GM23338 (cell line): Measurements from ENCODE around the gene FRAS1. TPM values are rescaled to one million over a fixed set of nuclear protein-coding genes. Genes with fewer than 3 reads are reported as not detected.

Experiments
- ATAC-seq: fragments of 200-7000 bp; cut with Tn5 transposase; 3 replicates; pipeline ENCODE4 v1.9.1; 2020
- DNase-seq: peaks from one replicate; pipeline ENCODE4 v3.0.0-alpha.2; 2015; ENCODE audit warnings: low spot score
- H2AFZ ChIP-seq: fragments of 200-600 bp; sonication (generic); 2 replicates; pipeline ENCODE4 v1.8.0; 2016; ENCODE audit warnings: antibody characterized with exemption, mild to moderate bottlenecking, moderate library complexity
- H3F3A ChIP-seq: fragments of 200-600 bp; sonication (generic); replicated peaks from 2 replicates; pipeline ENCODE4 v1.8.0; 2017; ENCODE audit warnings: antibody characterized with exemption, mixed run types, low read depth
- H3K27ac ChIP-seq: fragments of 200-600 bp; sonication (generic); 2 replicates; pipeline ENCODE4 v1.6.1; 2016; ENCODE audit warnings: low read depth
- H3K27me3 ChIP-seq: fragments of 200-600 bp; sonication (generic); 2 replicates; pipeline ENCODE4 v1.8.0; 2016; ENCODE audit warnings: mild to moderate bottlenecking, mixed run types, moderate library complexity; ENCODE audit not compliant: insufficient read depth
- H3K36me3 ChIP-seq: fragments of 200-600 bp; sonication (generic); 2 replicates; pipeline ENCODE4 v1.8.0; 2016; ENCODE audit warnings: mild to moderate bottlenecking; ENCODE audit not compliant: insufficient read depth
- H3K4me1 ChIP-seq: fragments of 200-600 bp; sonication (generic); 2 replicates; pipeline ENCODE4 v1.8.0; 2016; ENCODE audit warnings: mild to moderate bottlenecking, moderate library complexity; ENCODE audit not compliant: insufficient read depth
- H3K4me2 ChIP-seq: fragments of 200-600 bp; sonication (generic); 2 replicates; pipeline ENCODE4 v1.7.1; 2017; ENCODE audit warnings: mixed run types
- H3K4me3 ChIP-seq: fragments of 200-600 bp; sonication (generic); 2 replicates; pipeline ENCODE4 v1.6.1; 2016; ENCODE audit warnings: mixed run types
- H3K79me2 ChIP-seq: fragments of 200-600 bp; sonication (generic); replicated peaks from 2 replicates; pipeline ENCODE4 v1.8.0; 2017; ENCODE audit warnings: mild to moderate bottlenecking; ENCODE audit not compliant: insufficient read depth
- H3K9me2 ChIP-seq: fragments of 200-600 bp; sonication (generic); 2 replicates; pipeline ENCODE4 v1.8.0; 2017; ENCODE audit not compliant: insufficient read depth
- H4K20me1 ChIP-seq: fragments of 200-600 bp; sonication (generic); replicated peaks from 2 replicates; pipeline ENCODE4 v1.8.0; 2017; ENCODE audit warnings: mild to moderate bottlenecking; ENCODE audit not compliant: insufficient read depth
- H3K27ac Mint-ChIP-seq: 2 replicates; pipeline ENCODE4 v1.8.0; 2020; ENCODE audit warnings: inconsistent platforms, mild to moderate bottlenecking, moderate library complexity, mixed read lengths
- H3K27me3 Mint-ChIP-seq: 3 replicates; pipeline ENCODE4 v1.8.0; 2022; ENCODE audit warnings: low read depth, mild to moderate bottlenecking, moderate library complexity, mixed read lengths, inconsistent platforms; ENCODE audit not compliant: insufficient read depth, poor library complexity
- H3K36me3 Mint-ChIP-seq: 3 replicates; pipeline ENCODE4 v1.8.0; 2021; ENCODE audit warnings: low read depth, mild to moderate bottlenecking, inconsistent platforms, moderate library complexity, mixed read lengths
- H3K4me1 Mint-ChIP-seq: 3 replicates; pipeline ENCODE4 v1.8.0; 2020; ENCODE audit warnings: mild to moderate bottlenecking, inconsistent platforms, mixed read lengths
- H3K4me3 Mint-ChIP-seq: 3 replicates; pipeline ENCODE4 v1.8.0; 2021; ENCODE audit warnings: moderate library complexity, mild to moderate bottlenecking, inconsistent platforms, mixed read lengths
- H3K9me3 Mint-ChIP-seq: 3 replicates; pipeline ENCODE4 v1.8.0; 2020; ENCODE audit warnings: moderate library complexity, mild to moderate bottlenecking, inconsistent platforms, mixed read lengths
- CREB1 ChIP-seq: fragments of 250-450 bp; sonication (Bioruptor Pico); IDR thresholded peaks from 2 replicates; pipeline ENCODE4 v1.5.0; 2020; ENCODE audit warnings: low read depth, mild to moderate bottlenecking, moderate library complexity
- ETS1 ChIP-seq: IDR thresholded peaks from 2 replicates; pipeline ENCODE4 v1.6.1; 2016; ENCODE audit warnings: antibody characterized with exemption
- EZH2phosphoT487 ChIP-seq: fragments of 200-600 bp; sonication (generic); IDR thresholded peaks from one replicate; pipeline ENCODE4 v1.8.1; 2018; ENCODE audit warnings: antibody characterized with exemption; ENCODE audit not compliant: unreplicated experiment
- JUNB ChIP-seq: IDR thresholded peaks from one replicate; pipeline ENCODE4 v1.6.1; 2016; ENCODE audit warnings: antibody characterized with exemption; ENCODE audit not compliant: unreplicated experiment
- NANOG ChIP-seq: IDR thresholded peaks from 2 replicates; pipeline ENCODE4 v1.6.1; 2016; ENCODE audit warnings: antibody characterized with exemption, borderline replicate concordance
- POLR2AphosphoS5 ChIP-seq: IDR thresholded peaks from 2 replicates; pipeline ENCODE4 v1.6.1; 2016; ENCODE audit warnings: antibody characterized with exemption, low read depth
- REST ChIP-seq: IDR thresholded peaks from one replicate; pipeline ENCODE4 v1.6.1; 2018; ENCODE audit warnings: antibody characterized with exemption; ENCODE audit not compliant: unreplicated experiment
- STAT1 ChIP-seq: IDR thresholded peaks from one replicate; pipeline ENCODE4 v1.6.1; 2016; ENCODE audit warnings: antibody characterized with exemption; ENCODE audit not compliant: unreplicated experiment
- ZNF114 ChIP-seq: fragments of 250-450 bp; sonication (Bioruptor Pico); IDR thresholded peaks from 2 replicates; pipeline ENCODE4 v1.5.0; 2020; ENCODE audit warnings: mild to moderate bottlenecking, moderate library complexity
- ZNF331 ChIP-seq: fragments of 250-450 bp; sonication (Bioruptor Pico); IDR thresholded peaks from 2 replicates; pipeline ENCODE4 v1.5.0; 2020; ENCODE audit warnings: low read depth, mild to moderate bottlenecking, moderate library complexity
- ZNF462 ChIP-seq: fragments of 250-450 bp; sonication (Bioruptor Pico); IDR thresholded peaks from 2 replicates; pipeline ENCODE4 v1.5.0; 2020; ENCODE audit warnings: mild to moderate bottlenecking, moderate library complexity
- polyA plus RNA-seq: library from polyadenylated mRNA; unstranded; fragments of >200 nt; fragmentation: Nextera tagmentation; extraction: Ambion mirVana; gene quantifications from 2 replicates; pipeline ENCODE4 v1.2.1, GENCODE V29; 2016
- total RNA-seq: library from RNA; depleted of rRNA; stranded (reverse); fragments of >200 nt; shearing (Covaris generic); gene quantifications from 2 replicates; pipeline ENCODE4 v1.2.3, GENCODE V29; 2014

Gene FRAS1
- total and polyA plus RNA-seq, 2 experiments from 2014 or later = 12.4 to 108 TPM

GRCh38 chr4:78145622-78146021 lies 88.5 kb downstream of the FRAS1 start:
- Histone ChIP-seq H2AFZ (no peak overlapping the region), H3K36me3 (no peaks in the 10 kb centered on the region), H3K4me1 (peaks cover 20% of the 10 kb centered on the region), H3K4me3 (no peak overlapping the region), H3K4me2 (no peak overlapping the region), H3F3A (no peaks in the 10 kb centered on the region), H4K20me1 (no peaks in the 10 kb centered on the region), H3K27ac (no peak overlapping the region), H3K27me3 (no peaks in the 10 kb centered on the region), H3K79me2 (peaks cover 92% of the 10 kb centered on the region), H3K9me2 (no peaks in the 10 kb centered on the region)
- H3K4me3 Mint-ChIP-seq = no peak overlapping the region
- H3K36me3 Mint-ChIP-seq = peaks cover 11% of the 10 kb centered on the region
- ATAC-seq (no peak), DNase-seq (peak; percentile 32)
- H3K9me3 Mint-ChIP-seq = peaks cover 10% of the 10 kb centered on the region; the same call in 2 of the 3 replicates
- TF ChIP-seq ETS1 (no peak), ZNF331 (no peak), JUNB (no peak), POLR2AphosphoS5 (no peak), NANOG (no peak)
- H3K4me1 Mint-ChIP-seq = peaks cover 20% of the 10 kb centered on the region
- 0 out of 2 replicates have a peak overlapping the region, but pooled peaks have one; percentile 2 for H3K27ac Mint-ChIP-seq
- H3K27me3 Mint-ChIP-seq = no peaks in the 10 kb centered on the region

- Mint-ChIP-seq H3K4me1 (peaks cover 40% of the 10 kb centered on the region), H3K36me3 (no peaks in the 10 kb centered on the region), H3K4me3 (no peak overlapping the region), H3K27me3 (no peaks in the 10 kb centered on the region), H3K9me3 (no peaks in the 10 kb centered on the region), H3K27ac (peak overlapping the region; percentile 57)
- DNase-seq (peak; percentile 38), ATAC-seq (peak; percentile 51)
- Histone ChIP-seq H3K4me2 (no peak overlapping the region), H3K27me3 (no peaks in the 10 kb centered on the region), H2AFZ (no peak overlapping the region), H4K20me1 (no peaks in the 10 kb centered on the region; the same call in none of the 2 replicates), H3K4me1 (peaks cover 22% of the 10 kb centered on the region), H3K4me3 (no peak overlapping the region), H3K9me2 (no peaks in the 10 kb centered on the region), H3K27ac (peak overlapping the region; percentile 16; the same call in 1 of the 2 replicates), H3K36me3 (no peaks in the 10 kb centered on the region), H3K79me2 (peaks cover 94% of the 10 kb centered on the region), H3F3A (no peaks in the 10 kb centered on the region)
- TF ChIP-seq REST = no peak
- TF ChIP-seq ZNF114 (CRISPR knock-in tag) = no peak
- no peak for TF ChIP-seq CREB1 (CRISPR knock-in tag)
- TF ChIP-seq ZNF462 (CRISPR knock-in tag) = no peak
- no peak for TF ChIP-seq NANOG
- no peak for TF ChIP-seq EZH2phosphoT487
- no peak for TF ChIP-seq JUNB
- TF ChIP-seq STAT1 = no peak
Observed at GRCh38 chr4:78149751-78150542, 92.8 kb downstream of the FRAS1 start.
